GM19351 (cell line): ENCODE measurements around the gene PXMP2.
A peak's percentile ranks its signal among the peaks of the same experiment; 100 is the strongest.

Experiments
- ATAC-seq: cut with Tn5 transposase; IDR thresholded peaks from one replicate; pipeline ENCODE4 v1.9.1; 2021; ENCODE audit warnings: mild to moderate bottlenecking, moderate library complexity; ENCODE audit not compliant: unreplicated experiment

The PXMP2 gene

DNA sequence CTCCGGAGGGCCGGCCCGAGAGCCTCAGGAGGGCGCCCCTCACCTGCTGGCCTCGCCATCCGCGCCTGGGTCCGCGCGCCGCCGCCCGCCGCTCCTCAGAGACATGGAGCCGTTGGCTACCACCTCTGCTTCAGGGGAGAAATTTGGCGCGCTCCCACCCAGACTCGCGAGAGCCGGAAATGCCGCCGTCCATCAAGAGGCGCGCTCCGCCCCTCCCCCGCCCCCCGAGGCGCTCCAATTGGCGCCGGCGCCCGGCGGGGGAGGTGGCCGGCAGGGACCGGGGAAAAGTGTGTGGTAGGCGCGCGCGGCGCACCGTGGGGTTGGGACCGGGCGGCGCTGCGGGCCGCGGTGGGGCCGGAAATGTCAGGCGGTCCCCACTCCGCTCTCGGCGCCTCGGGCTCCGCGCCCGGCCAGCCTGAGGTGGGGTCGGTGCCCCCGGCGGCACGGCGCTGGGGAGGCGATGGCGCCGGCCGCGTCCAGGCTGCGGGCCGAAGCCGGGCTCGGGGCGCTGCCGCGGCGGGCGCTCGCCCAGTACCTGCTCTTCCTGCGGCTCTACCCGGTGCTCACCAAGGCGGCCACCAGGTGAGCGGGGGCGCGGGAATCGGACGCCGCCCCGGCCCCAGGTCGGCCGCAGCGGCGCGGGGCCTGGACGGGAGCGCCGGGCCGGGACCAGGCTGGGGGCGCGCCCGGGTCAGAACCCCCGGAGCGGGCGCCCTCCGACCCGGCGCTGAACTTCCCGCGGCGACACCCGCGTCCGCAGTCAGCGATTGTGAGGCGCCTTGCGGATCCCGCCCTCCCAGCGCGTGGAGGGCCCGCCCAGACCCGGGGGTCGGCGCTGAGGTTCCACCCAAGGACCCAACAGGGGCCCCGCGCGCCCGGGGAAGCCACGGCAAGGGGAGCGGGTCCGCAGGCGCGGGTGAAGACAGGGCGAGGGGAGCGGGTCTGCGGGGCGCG, at the start of gene PXMP2, which contains the start of gene POLE:
Gene PXMP2 (plus strand): TSS at position 377 of the 954 bp plus-strand sequence. CDS start 84 bp downstream, at position 461.
Gene POLE (minus strand): TSS at position 132 of the 954 bp plus-strand sequence. CDS start 27 bp downstream, at position 105.
- peak; percentile 89 for ATAC-seq

DNA sequence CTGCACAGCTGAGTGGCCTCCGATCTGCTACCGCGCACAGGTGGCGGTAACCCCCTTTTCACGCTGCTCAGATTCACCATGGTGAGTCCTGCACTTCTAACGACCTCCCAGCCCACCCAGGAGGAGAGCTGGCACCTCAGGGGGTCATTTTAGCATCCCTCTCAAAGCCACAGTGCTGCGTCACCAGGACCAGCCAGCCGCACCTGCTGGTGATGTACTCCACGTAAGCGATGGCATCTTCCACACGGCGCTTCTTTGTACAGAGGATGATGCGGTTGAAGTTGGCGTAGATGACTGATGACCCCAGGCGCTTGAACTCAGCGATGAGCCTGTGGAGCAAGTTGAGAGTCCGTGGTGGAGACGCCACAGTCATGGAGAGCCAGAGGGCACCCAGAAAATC, 49.6 kb upstream of the PXMP2 start:
- no peak for ATAC-seq

- ATAC-seq = no peak
Measured at GRCh38 chr12:132638541-132639408, 48.6 kb upstream of the PXMP2 start.

- ATAC-seq = no peak
Measured at GRCh38 chr12:132639956-132640520, 47.3 kb upstream of the PXMP2 start.

- ATAC-seq = no peak
Measured at GRCh38 chr12:132640936-132641335, 46.5 kb upstream of the PXMP2 start.

GRCh38 chr12:132641811-132642650, 45.4 kb upstream of the PXMP2 start:
- no peak for ATAC-seq

DNA sequence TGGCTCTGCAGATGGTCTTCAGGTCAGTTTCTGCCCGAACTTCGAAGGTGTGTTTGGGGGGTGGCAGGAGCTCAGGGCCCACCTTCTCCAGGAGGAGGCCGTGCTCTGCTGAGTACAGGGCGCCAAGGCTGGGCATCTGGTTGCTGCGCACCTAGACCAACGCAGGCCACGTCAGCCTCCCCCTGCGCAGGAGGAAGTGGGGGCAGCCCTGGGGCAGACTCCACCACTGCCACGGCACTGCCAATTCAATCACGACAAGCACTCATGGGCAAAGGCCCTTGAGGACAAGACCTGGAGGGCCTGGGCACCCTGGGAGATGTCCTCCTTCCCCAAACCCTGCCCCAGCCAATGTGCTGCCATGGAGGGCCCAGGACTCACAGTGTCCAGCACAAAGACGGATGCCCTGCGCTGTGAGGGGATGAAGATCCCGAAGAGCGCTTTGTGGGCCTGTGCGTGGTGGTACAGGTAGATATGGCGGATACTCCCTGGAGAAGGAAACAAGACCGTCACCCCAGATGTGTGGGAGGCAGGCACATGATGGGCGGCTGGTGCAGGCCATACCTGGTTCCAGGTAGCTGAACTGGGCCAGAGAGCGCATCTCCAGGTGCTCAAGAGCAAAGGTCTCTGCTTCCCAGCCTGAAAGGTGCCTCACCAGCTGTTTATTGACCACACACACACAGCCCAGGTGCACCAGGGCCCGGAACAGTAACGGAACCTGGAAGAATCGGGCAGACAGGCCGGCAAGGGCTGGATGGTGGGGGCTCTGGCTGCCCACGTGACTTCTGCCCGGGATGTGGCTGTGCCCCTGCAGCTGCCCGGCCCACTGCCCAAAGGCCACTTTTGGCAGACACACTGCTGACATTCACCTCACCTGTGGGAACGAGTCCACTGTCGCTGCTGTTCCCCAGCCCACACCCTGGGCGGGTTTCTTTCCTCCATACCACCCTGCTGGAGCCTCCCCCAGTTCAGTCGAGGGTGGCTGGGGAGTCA, 44.2 kb upstream of the PXMP2 start:
- no peak for ATAC-seq

- ATAC-seq = no peak
Measured at GRCh38 chr12:132646850-132647249, 40.5 kb upstream of the PXMP2 start.

GRCh38 chr12:132647858-132648257, 39.5 kb upstream of the PXMP2 start:
- ATAC-seq = no peak

- no peak for ATAC-seq
Measured at GRCh38 chr12:132648616-132649225, 38.7 kb upstream of the PXMP2 start.

GRCh38 chr12:132649226-132649945, 38.0 kb upstream of the PXMP2 start:
- no peak for ATAC-seq

- ATAC-seq = no peak
Measured at GRCh38 chr12:132651444-132652100, 35.8 kb upstream of the PXMP2 start.

GRCh38 chr12:132653567-132654290, 33.7 kb upstream of the PXMP2 start:
- no peak for ATAC-seq

GRCh38 chr12:132657004-132657727, 30.2 kb upstream of the PXMP2 start:
- no peak for ATAC-seq

- ATAC-seq = no peak
Measured at GRCh38 chr12:132658149-132658894, 29.1 kb upstream of the PXMP2 start.
